Transverse colon (tissue), 4 donors: ENCODE measurements around the gene BCL6B. TPM values are rescaled to one million over a fixed set of nuclear protein-coding genes. Genes with fewer than 3 reads are reported as not detected.

Experiments used
- DNase-seq: peaks from one replicate; pipeline ENCODE4 v3.0.0-alpha.2; 2019
- H3K27ac ChIP-seq, 4 donors: fragments of 200-600 bp; sonication (generic); 2 replicates each; pipeline ENCODE4 v1.5.1; 2016 to 2018; ENCODE audit warnings: inconsistent platforms in 4 of 4
- H3K27me3 ChIP-seq: fragments of 200-600 bp; sonication (generic); 2 replicates; pipeline ENCODE4 v1.5.1; 2017; ENCODE audit warnings: inconsistent platforms
- H3K36me3 ChIP-seq, 4 donors: fragments of 200-600 bp; sonication (generic); 2 replicates each; pipeline ENCODE4 v1.5.1; 2017 to 2019; ENCODE audit warnings: inconsistent platforms in 4 of 4
- H3K4me1 ChIP-seq, 4 donors: fragments of 200-600 bp; sonication (generic); 2 replicates each; pipeline ENCODE4 v1.5.1; 2017 to 2020; ENCODE audit warnings: inconsistent platforms in 4 of 4
- H3K4me3 ChIP-seq, 4 donors: fragments of 200-600 bp; sonication (generic); 1 replicate in 1 of 4; 2 replicates in 3 of 4; pipeline versions ENCODE4 v1.5.1 to v1.6.1; 2017 to 2019; ENCODE audit warnings: inconsistent platforms in 4 of 4
- H3K9me3 ChIP-seq, 2 donors: fragments of 200-600 bp; sonication (generic); 2 replicates each; pipeline ENCODE4 v1.5.1; 2017 to 2019; ENCODE audit warnings: inconsistent platforms in 2 of 2
- EP300 ChIP-seq: sonication (generic); formaldehyde crosslinking; IDR thresholded peaks from one replicate; pipeline ENCODE4 v1.6.1; 2017; ENCODE audit warnings: antibody characterized with exemption, low read depth
- POLR2A ChIP-seq: fragments of 450-650 bp; IDR thresholded peaks from one replicate; pipeline ENCODE4 v1.6.1; 2016; ENCODE audit warnings: antibody characterized with exemption, mild to moderate bottlenecking, moderate library complexity
- POLR2AphosphoS5 ChIP-seq, 3 donors: sonication (generic); formaldehyde crosslinking; IDR thresholded peaks; one replicate each; pipeline ENCODE4 v1.6.1; 2016; ENCODE audit warnings: antibody characterized with exemption in 3 of 3
- WGBS, 2 donors: methylation state at CpG; one replicate each; pipeline ENCODE4 v1.1.5; 2018; ENCODE audit warnings: low coverage in 1 of 2; 5-methylcytosine and 5-hydroxymethylcytosine counted together
- in situ Hi-C, 4 donors: fragments of 200-750 bp; cut with MboI; loops; one replicate each; pipeline versions ENCODE4 v1.15.0 to v1.15.1; 2017; ENCODE audit warnings: low sequenced_read_pairs in 3 of 4, low pct_ligation_motif_present in 1 of 4, low pct_unique_long_range_greater_than_20kb in 1 of 4
- intact Hi-C: fragments of 100-400 bp; cut with DNase I; formaldehyde crosslinking; loops from one replicate; pipeline ENCODE4 v1.15.1; 2023; ENCODE audit warnings: low total_unique reads
- total RNA-seq, 4 donors: library from RNA; depleted of rRNA; stranded (reverse); fragments of >200 nt; gene quantifications; one replicate each; pipeline ENCODE4 v1.1.0, GENCODE V29; 2016
- TF ChIP-seq, protein P1 (sequence below), 5 experiments: fragments of 200-600 bp in 3 of 5; fragments of 450-650 bp in 2 of 5; sonication (generic) in 3 of 5; IDR thresholded peaks; 1 replicate in 2 of 5; 2 replicates in 3 of 5; pipeline ENCODE4 v1.5.1; 2016 to 2017; ENCODE audit warnings: antibody characterized with exemption in 5 of 5, inconsistent platforms in 3 of 5, mild to moderate bottlenecking in 2 of 5, moderate library complexity in 1 of 5

BCL6B gene
- total RNA-seq, 4 donors from 2014 or later = 0.32 to 1.8 (median 0.82) TPM; not detected in 1

DNA sequence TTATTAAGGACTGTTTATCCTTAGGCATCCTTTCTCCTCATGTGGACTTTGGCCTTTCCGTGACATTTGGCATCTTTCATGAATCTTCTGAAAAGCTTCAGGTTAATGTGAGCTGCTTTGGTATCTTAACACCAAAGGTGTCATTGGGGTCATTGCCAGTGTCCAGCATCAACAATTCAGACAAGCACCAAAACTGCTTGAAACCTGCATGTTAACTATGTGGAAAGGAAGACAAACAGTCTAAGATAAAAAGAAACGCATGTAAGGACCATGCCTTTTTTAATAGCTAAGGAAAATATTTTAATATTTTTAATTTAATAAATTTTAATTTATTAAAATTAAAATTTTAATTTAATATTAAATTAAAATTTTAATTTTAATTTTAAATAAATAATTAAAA is 19.1 kb upstream of the BCL6B start:
- H3K4me3 ChIP-seq = no peak overlapping the region
- no peaks in the 10 kb centered on the region for H3K27me3 ChIP-seq
- peaks cover 0 to 1% (median 0%) of the 10 kb centered on the region in 4 donors for H3K4me1 ChIP-seq
- intact Hi-C loops (loop anchor here (10.0 kb wide), 1 partner anchor 159 kb away; no protein-coding TSS in a partner anchor), in situ Hi-C loops (loop anchor here in 3 of 4 donors (5.0 to 25.0 kb wide), 4 partner anchors 91 to 366 kb away; partner anchors contain the start of genes C17orf100 (in 1 of the 3), KIAA0753 (in 1 of the 3), MED31 (in 1 of the 3) and TXNDC17 (in 1 of the 3))
- no peak overlapping the region for H3K27ac ChIP-seq
- peaks cover 0 to 31% (median 9%) of the 10 kb centered on the region in 4 donors for H3K36me3 ChIP-seq
- H3K9me3 ChIP-seq = no peaks in the 10 kb centered on the region
- TF ChIP-seq EP300 = no peak
- TF ChIP-seq POLR2A = no peak
- TF ChIP-seq POLR2AphosphoS5 (IDR thresholded peaks at IDR 0.05) = no peak
- TF ChIP-seq, protein P1, sequence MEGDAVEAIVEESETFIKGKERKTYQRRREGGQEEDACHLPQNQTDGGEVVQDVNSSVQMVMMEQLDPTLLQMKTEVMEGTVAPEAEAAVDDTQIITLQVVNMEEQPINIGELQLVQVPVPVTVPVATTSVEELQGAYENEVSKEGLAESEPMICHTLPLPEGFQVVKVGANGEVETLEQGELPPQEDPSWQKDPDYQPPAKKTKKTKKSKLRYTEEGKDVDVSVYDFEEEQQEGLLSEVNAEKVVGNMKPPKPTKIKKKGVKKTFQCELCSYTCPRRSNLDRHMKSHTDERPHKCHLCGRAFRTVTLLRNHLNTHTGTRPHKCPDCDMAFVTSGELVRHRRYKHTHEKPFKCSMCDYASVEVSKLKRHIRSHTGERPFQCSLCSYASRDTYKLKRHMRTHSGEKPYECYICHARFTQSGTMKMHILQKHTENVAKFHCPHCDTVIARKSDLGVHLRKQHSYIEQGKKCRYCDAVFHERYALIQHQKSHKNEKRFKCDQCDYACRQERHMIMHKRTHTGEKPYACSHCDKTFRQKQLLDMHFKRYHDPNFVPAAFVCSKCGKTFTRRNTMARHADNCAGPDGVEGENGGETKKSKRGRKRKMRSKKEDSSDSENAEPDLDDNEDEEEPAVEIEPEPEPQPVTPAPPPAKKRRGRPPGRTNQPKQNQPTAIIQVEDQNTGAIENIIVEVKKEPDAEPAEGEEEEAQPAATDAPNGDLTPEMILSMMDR (IDR thresholded peaks at IDR 0.05) = no peak
- DNase-seq = no peak
- 92 to 95% methylated on average over 2 of the region's 2 CpGs for WGBS, 2 donors

DNA sequence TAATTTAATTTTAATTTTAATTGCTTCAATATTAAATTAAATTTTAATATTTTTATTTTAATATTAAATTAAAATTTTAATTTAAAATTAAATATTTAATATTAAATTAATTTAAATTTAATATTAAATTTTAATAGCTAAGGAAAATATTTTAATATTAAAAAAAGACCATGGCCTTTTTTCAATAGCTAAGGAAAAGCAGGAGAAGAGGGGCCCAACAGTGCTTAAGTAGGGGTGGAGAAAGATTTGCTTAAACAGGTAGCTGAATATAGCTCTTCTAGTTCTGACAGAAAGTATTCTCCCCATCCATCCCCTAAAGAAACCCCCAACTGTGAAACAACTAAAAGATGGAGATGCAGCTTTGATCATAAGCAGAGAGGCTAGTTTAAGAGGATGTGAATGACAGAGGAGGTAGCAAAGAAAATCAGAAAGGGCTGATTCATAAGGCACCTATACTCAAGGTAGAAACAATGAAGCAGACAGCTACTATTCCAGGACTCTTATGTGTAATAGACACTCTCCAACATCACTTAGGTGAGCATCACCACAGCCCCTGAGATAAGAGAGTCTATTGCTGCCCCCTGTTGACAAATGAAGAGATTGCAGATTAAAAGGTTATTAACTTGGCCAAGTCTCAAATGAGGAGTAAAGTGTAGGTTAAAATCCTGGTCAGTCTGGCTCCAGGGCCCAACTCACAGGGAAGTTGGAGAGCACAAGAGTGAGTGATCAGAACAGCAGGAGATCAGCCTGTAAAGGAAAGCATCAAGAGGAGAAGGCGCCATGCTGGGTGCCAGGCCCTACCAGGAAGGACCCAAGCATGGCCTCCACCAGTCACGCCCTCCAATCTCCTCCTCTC is 18.2 kb upstream of the BCL6B start:
- Histone ChIP-seq H3K4me1 (peaks cover 0 to 3% (median under 1%) of the 10 kb centered on the region in 4 donors), H3K9me3 (no peaks in the 10 kb centered on the region), H3K36me3 (peaks cover 0 to 23% (median 9%) of the 10 kb centered on the region in 4 donors), H3K27me3 (no peaks in the 10 kb centered on the region), H3K4me3 (no peak overlapping the region), H3K27ac (no peak overlapping the region)
- TF ChIP-seq, protein P1 (IDR thresholded peaks at IDR 0.05) = peak; percentile 65 to 79 (median 73)
- no peak for TF ChIP-seq POLR2A
- in situ Hi-C loops (loop anchor here in 3 of 4 donors (5.0 to 25.0 kb wide), 4 partner anchors 92 to 367 kb away; partner anchors contain the start of genes C17orf100 (in 1 of the 3), KIAA0753 (in 1 of the 3), MED31 (in 1 of the 3) and TXNDC17 (in 1 of the 3)), intact Hi-C loops (loop anchor here (10.0 kb wide), 1 partner anchor 160 kb away; no protein-coding TSS in a partner anchor)
- WGBS, 2 donors = 100% methylated on average over 1 to 2 of the region's 2 CpGs
- no peak for DNase-seq

DNA sequence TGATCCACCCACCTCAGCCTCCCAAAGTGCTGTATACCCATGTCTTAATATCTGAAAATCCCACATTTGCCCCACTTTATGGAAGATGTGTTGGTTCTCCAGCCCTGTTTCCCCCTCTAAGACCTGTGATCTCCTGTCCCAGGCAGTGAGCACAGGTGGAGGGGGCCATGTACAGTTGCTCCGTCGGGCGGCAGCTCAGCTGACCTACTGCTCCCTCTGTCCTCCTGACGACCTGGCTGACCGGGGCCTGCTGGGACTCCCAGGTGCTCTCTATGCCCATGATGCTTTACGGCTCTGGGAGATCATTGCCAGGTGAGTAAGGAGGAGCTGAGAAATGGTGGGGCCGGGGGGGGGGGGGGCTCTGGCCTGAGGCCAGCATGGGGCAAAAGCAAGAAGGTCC is 17.1 kb upstream of the BCL6B start:
- Histone ChIP-seq H3K4me3 (no peak overlapping the region), H3K9me3 (no peaks in the 10 kb centered on the region), H3K27ac (no peak overlapping the region), H3K27me3 (no peaks in the 10 kb centered on the region), H3K36me3 (peaks cover 0 to 23% (median 9%) of the 10 kb centered on the region in 4 donors), H3K4me1 (peaks cover 5 to 12% (median 8%) of the 10 kb centered on the region in 4 donors)
- 95 to 100% methylated on average over 1 to 3 of the region's 7 CpGs for WGBS, 2 donors
- TF ChIP-seq, protein P1 (IDR thresholded peaks at IDR 0.05) = no peak
- TF ChIP-seq POLR2A (no peak), EP300 (no peak), POLR2AphosphoS5 (IDR thresholded peaks at IDR 0.05) (no peak)
- DNase-seq = no peak
- intact Hi-C loops = loop anchor here (10.0 kb wide), 1 partner anchor 161 kb away; no protein-coding TSS in a partner anchor
- in situ Hi-C loops = loop anchor here in 3 of 4 donors (5.0 to 25.0 kb wide), 4 partner anchors 93 to 368 kb away; partner anchors contain the start of genes C17orf100 (in 1 of the 3), KIAA0753 (in 1 of the 3), MED31 (in 1 of the 3) and TXNDC17 (in 1 of the 3)

DNA sequence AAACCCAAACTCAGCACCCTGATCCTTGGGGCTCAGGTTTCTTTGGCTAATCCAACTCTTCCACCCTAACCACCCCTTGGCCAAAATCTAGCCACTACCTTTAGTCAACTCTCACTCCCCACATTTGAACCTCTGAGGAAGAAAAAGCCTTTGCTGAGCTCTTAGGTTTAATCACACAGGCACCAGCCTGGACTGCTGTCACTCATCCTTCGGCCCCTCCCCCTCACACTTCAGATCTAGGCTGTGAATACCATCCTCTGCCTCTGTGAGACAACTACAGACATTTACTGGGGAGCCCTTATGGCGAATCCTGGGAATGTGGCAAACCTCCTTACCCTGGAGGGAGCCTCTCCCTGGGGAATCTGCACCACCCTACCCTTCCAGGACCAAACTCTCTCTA is 15.7 kb upstream of the BCL6B start:
- peaks cover 0 to 13% (median 4%) of the 10 kb centered on the region in 4 donors for H3K36me3 ChIP-seq
- 82% methylated on average over 2 of the region's 2 CpGs; no CpG with 5 or more reads in 1 of the 2 donors for WGBS, 2 donors

More for the DNA sequence above, 15.7 kb upstream of the BCL6B start:
- H3K4me3 ChIP-seq = no peak overlapping the region
- no peak overlapping the region for H3K27ac ChIP-seq
- no peaks in the 10 kb centered on the region for H3K27me3 ChIP-seq
- intact Hi-C loops = loop anchor here (1.0 to 10.0 kb wide), 2 partner anchors 93 to 162 kb away; no protein-coding TSS in a partner anchor
- DNase-seq = no peak
- H3K4me1 ChIP-seq = peaks cover 12 to 23% (median 19%) of the 10 kb centered on the region in 4 donors
- in situ Hi-C loops = loop anchor here in 3 of 4 donors (5.0 to 25.0 kb wide), 4 partner anchors 95 to 370 kb away; partner anchors contain the start of genes C17orf100 (in 1 of the 3), KIAA0753 (in 1 of the 3), MED31 (in 1 of the 3) and TXNDC17 (in 1 of the 3)
- H3K9me3 ChIP-seq = no peaks in the 10 kb centered on the region
- TF ChIP-seq POLR2AphosphoS5 (IDR thresholded peaks at IDR 0.05) (no peak), EP300 (no peak), POLR2A (no peak)
- TF ChIP-seq, protein P1 (IDR thresholded peaks at IDR 0.05) = no peak
